ENCODE results near the gene GANC.

Gene GANC

GRCh38 chr15:42264795-42265194 is 8.2 kb upstream of the GANC start:
- no peaks in the 10 kb centered on the region for H3K9me3 ChIP-seq (ENCODE audit: insufficient read depth, low read depth, low read length)
- no peak overlapping the region for H3K4me3 ChIP-seq (ENCODE audit: low read length)
- no peaks in the 10 kb centered on the region for H3K27me3 ChIP-seq (ENCODE audit: insufficient read depth, low read length)
- no peaks in the 10 kb centered on the region for H3K4me1 ChIP-seq (ENCODE audit: insufficient read depth, low read length)
- peaks cover 82% of the 10 kb centered on the region for H3K36me3 ChIP-seq (ENCODE audit: insufficient read depth, low read depth, low read length)
- H3K27ac ChIP-seq (ENCODE audit: low read length), result no peak overlapping the region
- no peak overlapping the region for H3K9ac ChIP-seq (ENCODE audit: low read depth, low read length)

- H3K27me3 ChIP-seq (ENCODE audit: insufficient read depth, low read length), result no peaks in the 10 kb centered on the region
- peaks cover 65% of the 10 kb centered on the region for H3K36me3 ChIP-seq (ENCODE audit: insufficient read depth, low read depth, low read length)
- no peaks in the 10 kb centered on the region for H3K4me1 ChIP-seq (ENCODE audit: insufficient read depth, low read length)
Measured at GRCh38 chr15:42267286-42267685, 5.7 kb upstream of the GANC start.

GRCh38 chr15:42270551-42270950 is 2.5 kb upstream of the GANC start:
- peaks cover 3% of the 10 kb centered on the region; the same call in 1 of the 2 replicates for H3K4me1 ChIP-seq (ENCODE audit: insufficient read depth, low read length)
- no peak overlapping the region for H3K27ac ChIP-seq (ENCODE audit: low read length)
- no peaks in the 10 kb centered on the region for H3K27me3 ChIP-seq (ENCODE audit: insufficient read depth, low read length)
- no peak overlapping the region for H3K4me3 ChIP-seq (ENCODE audit: low read length)
- no peak overlapping the region for H3K9ac ChIP-seq (ENCODE audit: low read depth, low read length)
- no peaks in the 10 kb centered on the region for H3K9me3 ChIP-seq (ENCODE audit: insufficient read depth, low read depth, low read length)
- peaks cover 32% of the 10 kb centered on the region for H3K36me3 ChIP-seq (ENCODE audit: insufficient read depth, low read depth, low read length)

More at GRCh38 chr15:42267286-42267685, 5.7 kb upstream of the GANC start:
- Histone ChIP-seq H3K9ac (ENCODE audit: low read depth, low read length) (no peak overlapping the region), H3K27ac (ENCODE audit: low read length) (no peak overlapping the region), H3K9me3 (ENCODE audit: insufficient read depth, low read depth, low read length) (no peaks in the 10 kb centered on the region), H3K4me3 (ENCODE audit: low read length) (no peak overlapping the region)

GRCh38 chr15:42270996-42271395 is 2.0 kb upstream of the GANC start:
- Histone ChIP-seq H3K36me3 (ENCODE audit: insufficient read depth, low read depth, low read length) (peaks cover 28% of the 10 kb centered on the region), H3K4me3 (ENCODE audit: low read length) (no peak overlapping the region), H3K4me1 (ENCODE audit: insufficient read depth, low read length) (peaks cover 8% of the 10 kb centered on the region), H3K9me3 (ENCODE audit: insufficient read depth, low read depth, low read length) (no peaks in the 10 kb centered on the region), H3K9ac (ENCODE audit: low read depth, low read length) (no peak overlapping the region), H3K27me3 (ENCODE audit: insufficient read depth, low read length) (no peaks in the 10 kb centered on the region), H3K27ac (ENCODE audit: low read length) (no peak overlapping the region)

- H3K27ac ChIP-seq (ENCODE audit: low read length), result peak overlapping the region; percentile 60
- H3K27me3 ChIP-seq (ENCODE audit: insufficient read depth, low read length), result no peaks in the 10 kb centered on the region
- H3K4me1 ChIP-seq (ENCODE audit: insufficient read depth, low read length), result peaks cover 10% of the 10 kb centered on the region
- H3K4me3 ChIP-seq (ENCODE audit: low read length), result peak overlapping the region; percentile 92
- H3K36me3 ChIP-seq (ENCODE audit: insufficient read depth, low read depth, low read length), result peaks cover 5% of the 10 kb centered on the region; the same call in 1 of the 2 replicates
- peak overlapping the region; percentile 93 for H3K9ac ChIP-seq (ENCODE audit: low read depth, low read length)
- H3K9me3 ChIP-seq (ENCODE audit: insufficient read depth, low read depth, low read length), result no peaks in the 10 kb centered on the region
Measured at GRCh38 chr15:42273900-42274701, 1.1 kb downstream of the GANC start.

- H3K4me1 ChIP-seq (ENCODE audit: insufficient read depth, low read length), result peaks cover 10% of the 10 kb centered on the region
- H3K4me3 ChIP-seq (ENCODE audit: low read length), result peak overlapping the region; percentile 92
- no peaks in the 10 kb centered on the region for H3K27me3 ChIP-seq (ENCODE audit: insufficient read depth, low read length)
- no peaks in the 10 kb centered on the region for H3K9me3 ChIP-seq (ENCODE audit: insufficient read depth, low read depth, low read length)
- H3K9ac ChIP-seq (ENCODE audit: low read depth, low read length), result peak overlapping the region; percentile 93; the same call in 1 of the 2 replicates
- peak overlapping the region; percentile 60 for H3K27ac ChIP-seq (ENCODE audit: low read length)
- H3K36me3 ChIP-seq (ENCODE audit: insufficient read depth, low read depth, low read length), result peaks cover 5% of the 10 kb centered on the region; the same call in 1 of the 2 replicates
Measured at GRCh38 chr15:42274702-42274989, 1.6 kb downstream of the GANC start.

- Histone ChIP-seq H3K27me3 (ENCODE audit: insufficient read depth, low read length) (no peaks in the 10 kb centered on the region), H3K4me1 (ENCODE audit: insufficient read depth, low read length) (peaks cover 10% of the 10 kb centered on the region), H3K9ac (ENCODE audit: low read depth, low read length) (peak overlapping the region; percentile 48; the same call in 1 of the 2 replicates), H3K4me3 (ENCODE audit: low read length) (peak overlapping the region; percentile 39; the same call in 1 of the 2 replicates), H3K36me3 (ENCODE audit: insufficient read depth, low read depth, low read length) (peaks cover 5% of the 10 kb centered on the region; the same call in 1 of the 2 replicates), H3K27ac (ENCODE audit: low read length) (no peak overlapping the region), H3K9me3 (ENCODE audit: insufficient read depth, low read depth, low read length) (no peaks in the 10 kb centered on the region)
Measured at GRCh38 chr15:42275780-42276391, 2.9 kb downstream of the GANC start.

GRCh38 chr15:42276762-42277161 is 3.8 kb downstream of the GANC start:
- no peaks in the 10 kb centered on the region for H3K36me3 ChIP-seq (ENCODE audit: insufficient read depth, low read depth, low read length)
- no peak overlapping the region for H3K27ac ChIP-seq (ENCODE audit: low read length)

GRCh38 chr15:42279234-42279723 is 6.3 kb downstream of the GANC start:
- H3K27ac ChIP-seq (ENCODE audit: low read length), result no peak overlapping the region
- H3K4me1 ChIP-seq (ENCODE audit: insufficient read depth, low read length), result peaks cover 10% of the 10 kb centered on the region
- no peak overlapping the region for H3K9ac ChIP-seq (ENCODE audit: low read depth, low read length)
- no peak overlapping the region for H3K4me3 ChIP-seq (ENCODE audit: low read length)
- no peaks in the 10 kb centered on the region for H3K36me3 ChIP-seq (ENCODE audit: insufficient read depth, low read depth, low read length)
- no peaks in the 10 kb centered on the region for H3K9me3 ChIP-seq (ENCODE audit: insufficient read depth, low read depth, low read length)
- no peaks in the 10 kb centered on the region for H3K27me3 ChIP-seq (ENCODE audit: insufficient read depth, low read length)

More at GRCh38 chr15:42276762-42277161, 3.8 kb downstream of the GANC start:
- no peak overlapping the region for H3K4me3 ChIP-seq (ENCODE audit: low read length)
- no peaks in the 10 kb centered on the region for H3K27me3 ChIP-seq (ENCODE audit: insufficient read depth, low read length)
- H3K9me3 ChIP-seq (ENCODE audit: insufficient read depth, low read depth, low read length), result no peaks in the 10 kb centered on the region
- peaks cover 10% of the 10 kb centered on the region for H3K4me1 ChIP-seq (ENCODE audit: insufficient read depth, low read length)
- H3K9ac ChIP-seq (ENCODE audit: low read depth, low read length), result no peak overlapping the region

GRCh38 chr15:42282344-42282743 is 9.3 kb downstream of the GANC start:
- Histone ChIP-seq H3K36me3 (ENCODE audit: insufficient read depth, low read depth, low read length) (no peaks in the 10 kb centered on the region), H3K27ac (ENCODE audit: low read length) (no peak overlapping the region), H3K4me1 (ENCODE audit: insufficient read depth, low read length) (no peaks in the 10 kb centered on the region), H3K27me3 (ENCODE audit: insufficient read depth, low read length) (no peaks in the 10 kb centered on the region), H3K9ac (ENCODE audit: low read depth, low read length) (no peak overlapping the region), H3K4me3 (ENCODE audit: low read length) (no peak overlapping the region), H3K9me3 (ENCODE audit: insufficient read depth, low read depth, low read length) (no peaks in the 10 kb centered on the region)

GRCh38 chr15:42282926-42283325 is 9.9 kb downstream of the GANC start:
- Histone ChIP-seq H3K4me1 (ENCODE audit: insufficient read depth, low read length) (no peaks in the 10 kb centered on the region), H3K9me3 (ENCODE audit: insufficient read depth, low read depth, low read length) (no peaks in the 10 kb centered on the region), H3K27ac (ENCODE audit: low read length) (no peak overlapping the region), H3K4me3 (ENCODE audit: low read length) (no peak overlapping the region), H3K36me3 (ENCODE audit: insufficient read depth, low read depth, low read length) (no peaks in the 10 kb centered on the region), H3K27me3 (ENCODE audit: insufficient read depth, low read length) (no peaks in the 10 kb centered on the region), H3K9ac (ENCODE audit: low read depth, low read length) (no peak overlapping the region)

GRCh38 chr15:42283671-42284070 is 10.7 kb downstream of the GANC start:
- Histone ChIP-seq H3K27me3 (ENCODE audit: insufficient read depth, low read length) (no peaks in the 10 kb centered on the region), H3K4me1 (ENCODE audit: insufficient read depth, low read length) (no peaks in the 10 kb centered on the region), H3K9ac (ENCODE audit: low read depth, low read length) (no peak overlapping the region), H3K27ac (ENCODE audit: low read length) (no peak overlapping the region), H3K9me3 (ENCODE audit: insufficient read depth, low read depth, low read length) (no peaks in the 10 kb centered on the region), H3K36me3 (ENCODE audit: insufficient read depth, low read depth, low read length) (no peaks in the 10 kb centered on the region), H3K4me3 (ENCODE audit: low read length) (no peak overlapping the region)
